NCI-H446 (cell line): ENCODE data around the gene CRADD.
"Not testable (repeated sequence)": the region's sequence is repeated elsewhere in the genome, so short reads cannot be mapped to it uniquely, and the experiment has no call there.

Experiments
- DNase-seq, 2 experiments: peaks; one replicate each; lab custom pipeline; 2025; lab: John Stamatoyannopoulos, UW

The CRADD gene

DNA sequence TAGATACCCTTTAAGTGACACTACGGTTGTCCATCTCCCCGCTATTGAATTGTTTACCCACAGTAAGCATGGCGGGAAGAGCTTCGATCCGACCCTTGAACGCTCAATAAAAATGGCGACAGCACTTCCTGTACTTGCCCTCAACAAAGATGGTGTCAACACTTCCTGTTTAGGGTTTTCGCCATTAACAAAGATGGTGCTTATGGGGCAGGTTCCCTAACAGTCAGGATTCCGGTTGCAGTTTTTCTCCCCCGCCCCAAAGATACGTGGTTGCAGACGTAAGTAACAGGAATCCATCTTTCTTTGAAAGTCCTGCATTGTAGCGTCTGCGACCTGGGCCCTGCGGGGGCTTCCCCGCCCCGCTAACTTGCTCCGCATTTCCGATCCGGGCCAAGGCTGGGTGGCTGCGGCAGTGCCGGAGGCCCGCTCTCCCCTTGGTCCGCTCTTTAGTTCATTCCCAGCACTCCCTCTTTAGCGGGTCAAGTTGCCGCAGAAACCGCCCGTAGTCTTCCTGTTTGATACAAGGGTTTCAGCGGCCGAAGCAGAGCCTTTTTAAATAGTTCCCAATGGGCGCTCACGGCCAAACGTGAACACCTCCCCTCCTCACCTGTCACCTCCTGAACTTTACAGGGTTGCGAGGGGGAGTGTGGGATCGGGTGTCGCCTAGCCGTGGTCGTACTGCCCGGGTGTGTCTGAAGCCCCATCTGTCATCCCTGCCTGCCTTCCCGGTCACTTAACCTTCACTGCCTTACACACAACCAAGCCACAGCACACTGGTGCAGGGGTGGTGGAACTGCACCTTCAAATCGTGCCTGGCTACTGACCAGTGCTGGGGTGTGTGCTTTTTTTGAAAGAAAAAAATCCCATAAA, at the start of gene CRADD:
Gene CRADD, plus strand, starts transcription at position 181 of the 870 bp plus-strand sequence.
- DNase-seq: peak; percentile 93 to 99

GRCh38 chr12:93632383-93632782, 44.8 kb upstream of the CRADD start:
- DNase-seq: no peak

GRCh38 chr12:93634416-93634815, 42.8 kb upstream of the CRADD start:
- DNase-seq: no peak

DNA sequence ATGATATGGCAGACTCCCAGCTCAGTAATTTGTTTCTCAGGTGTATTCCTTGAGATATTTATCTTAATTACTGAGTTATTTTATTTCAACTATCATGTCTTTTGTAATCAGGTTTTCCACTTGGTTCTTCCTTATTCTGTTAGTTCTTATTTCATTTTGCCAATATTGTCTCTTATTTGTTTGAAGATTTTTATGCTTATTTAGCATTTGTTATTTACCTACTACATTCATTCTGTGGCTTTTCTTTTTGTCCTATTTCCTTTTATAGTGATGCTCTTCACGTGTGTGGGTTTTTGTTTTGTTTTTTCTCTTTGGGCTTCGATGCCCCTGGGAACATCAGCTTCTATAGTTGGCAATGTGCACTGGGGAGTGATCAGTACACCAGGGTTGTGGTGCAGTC, 40.5 kb upstream of the CRADD start:
- DNase-seq: no peak

DNA sequence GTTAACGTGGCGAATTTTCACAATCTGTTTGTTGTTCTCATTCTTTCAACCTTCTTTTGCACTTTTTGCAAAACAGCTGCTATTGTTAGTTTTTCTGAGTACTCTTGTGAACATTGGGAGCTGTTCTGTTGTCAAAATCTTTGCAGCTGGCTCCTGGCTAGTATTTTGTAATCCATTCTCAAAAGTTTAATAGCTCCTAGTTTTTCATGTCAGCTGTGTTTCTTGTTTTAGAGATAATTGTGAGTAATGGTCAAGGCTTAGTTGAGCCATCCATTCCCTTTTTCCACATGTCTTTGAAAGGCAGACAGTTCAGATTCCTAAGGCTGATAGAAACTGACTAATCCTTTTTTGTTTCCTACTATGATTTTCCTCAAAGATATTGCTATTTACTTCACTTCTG, 39.1 kb upstream of the CRADD start:
- peak in 1 of 2 experiments; percentile 2 for DNase-seq

- DNase-seq: no peak
These were observed 38.2 kb upstream of the CRADD start for GRCh38 chr12:93638954-93639353.

DNA sequence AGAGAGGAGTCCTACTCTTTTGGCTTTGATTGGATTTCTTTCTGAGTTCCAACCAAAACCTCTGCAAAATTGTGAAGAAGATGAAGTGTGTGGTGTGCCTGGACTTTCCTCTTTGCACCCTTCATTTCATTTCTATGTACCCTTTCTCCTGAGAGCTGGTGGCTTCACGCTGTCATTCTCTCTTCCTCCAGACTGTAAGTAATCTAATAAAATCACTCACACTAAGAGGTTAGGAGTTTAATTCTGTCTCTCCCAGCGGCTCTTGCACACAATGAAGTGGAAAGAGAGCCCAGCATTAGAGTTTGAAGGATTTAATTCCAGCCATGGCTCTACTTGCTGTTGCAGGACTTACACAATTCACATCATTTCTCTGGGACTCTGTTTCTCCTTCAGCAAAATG, 37.8 kb upstream of the CRADD start:
- DNase-seq: no peak

DNA sequence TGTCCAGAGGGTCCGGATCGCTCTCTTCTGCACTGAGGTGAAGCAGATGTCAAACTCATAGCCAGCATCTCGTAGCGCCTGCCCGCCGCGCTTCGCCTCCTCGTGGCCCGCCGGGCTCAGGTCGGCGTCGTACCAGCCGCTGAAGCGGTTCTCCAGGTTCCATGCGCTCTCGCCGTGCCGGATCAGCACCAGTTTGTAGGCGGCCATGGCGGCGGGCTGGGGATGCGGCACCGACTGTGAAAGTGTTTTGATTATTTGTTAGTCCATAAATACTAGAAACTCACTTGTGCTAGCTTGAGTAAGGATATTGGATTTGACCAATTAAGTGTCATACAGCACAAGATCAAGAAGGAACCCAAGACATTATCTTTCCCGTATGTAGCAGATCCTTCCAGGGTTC, 35.8 kb upstream of the CRADD start:
- DNase-seq: not testable (repeated sequence)

DNA sequence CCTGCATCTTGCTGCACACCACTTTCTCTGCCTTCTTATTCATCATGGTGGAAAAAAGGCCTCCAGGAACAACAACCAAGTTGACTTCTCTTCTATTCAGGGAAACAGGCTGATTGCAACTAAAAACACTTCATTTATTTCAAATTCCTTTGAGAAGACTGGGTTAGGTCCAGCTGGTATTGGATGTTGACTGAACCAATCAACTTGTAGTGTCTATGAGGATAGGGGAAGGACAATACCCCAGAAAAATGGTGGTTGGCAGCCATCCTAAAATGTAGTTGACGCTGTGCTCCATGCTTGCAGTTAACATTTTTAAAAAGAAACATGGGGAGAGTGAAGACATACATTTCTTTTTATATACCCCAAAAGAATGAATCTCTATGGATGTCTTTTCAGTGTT, 34.4 kb upstream of the CRADD start:
- DNase-seq: no peak

DNA sequence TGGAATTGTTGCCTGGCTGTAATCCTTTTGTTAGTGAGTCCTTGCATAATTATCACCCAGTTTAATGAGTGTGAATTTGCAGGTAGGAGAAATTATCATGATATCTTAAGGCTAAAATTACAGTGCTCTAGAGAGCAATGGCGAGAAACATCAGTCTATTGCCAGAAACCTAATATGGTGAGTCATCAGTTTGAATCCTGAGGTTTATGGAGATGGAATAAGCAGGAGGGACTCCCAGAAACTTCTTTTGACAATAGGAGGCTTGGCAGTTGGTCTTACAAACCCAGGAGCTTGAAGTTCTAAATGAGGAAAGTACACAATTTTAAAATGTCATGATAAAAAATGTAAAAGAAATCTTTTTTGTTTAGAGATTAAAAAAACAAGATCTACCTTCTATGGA, 31.5 kb upstream of the CRADD start:
- no peak for DNase-seq

DNA sequence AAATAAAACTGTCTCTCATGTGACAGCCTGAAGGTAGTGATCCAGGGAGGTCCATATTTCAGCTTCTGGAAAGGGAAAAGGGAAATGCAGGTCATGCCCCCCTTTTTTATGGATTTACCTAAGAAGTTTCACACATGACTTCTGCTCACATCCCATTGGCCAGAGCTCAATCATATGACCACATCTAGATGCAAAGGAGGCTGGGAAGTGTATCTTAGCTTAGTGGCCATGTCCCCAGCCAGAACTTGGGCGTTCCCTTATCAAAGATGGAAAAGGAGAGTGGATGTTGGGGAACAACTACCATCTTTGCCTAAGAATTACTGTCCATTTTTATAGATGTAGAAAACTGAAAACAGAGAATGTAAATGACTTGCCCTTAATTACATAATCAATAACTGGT, 26.5 kb upstream of the CRADD start:
- no peak for DNase-seq

DNA sequence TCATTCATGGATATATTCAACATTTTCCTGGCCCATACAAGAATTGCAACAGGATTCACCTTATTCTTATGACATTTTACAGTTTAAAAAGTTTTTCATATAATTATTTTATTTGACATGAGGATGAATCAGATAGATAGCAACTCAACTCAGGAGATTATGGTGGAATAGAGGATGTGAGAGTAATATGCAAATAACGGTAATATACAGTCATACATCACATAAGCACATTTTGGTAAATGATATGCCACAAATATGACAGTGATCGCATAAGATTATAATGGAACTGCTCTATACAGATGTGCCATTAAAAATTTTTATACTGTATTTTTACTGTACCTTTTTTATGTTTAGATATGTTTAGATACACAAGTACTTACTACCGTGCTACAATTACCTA, 24.1 kb upstream of the CRADD start:
- no peak for DNase-seq

DNA sequence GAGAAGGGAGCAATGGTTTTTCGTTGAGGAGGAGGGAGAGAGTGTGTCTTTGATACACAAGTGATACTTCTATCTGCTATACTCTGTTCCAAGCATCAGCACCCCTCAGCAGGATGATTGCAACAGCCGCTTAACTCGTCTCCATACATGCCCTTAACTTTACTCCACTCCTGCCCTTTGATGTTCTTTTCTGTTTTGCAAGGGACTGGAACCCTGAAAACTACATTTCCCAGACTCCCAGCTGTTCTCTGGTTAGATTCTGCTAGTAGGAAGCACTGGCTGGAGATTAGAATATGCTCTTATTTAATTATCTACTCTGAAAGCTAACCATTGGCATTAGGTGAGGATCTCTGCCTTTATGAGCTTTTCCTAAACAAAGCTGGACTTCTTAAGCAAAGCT, 23.5 kb upstream of the CRADD start:
- no peak for DNase-seq

- no peak for DNase-seq
These were observed 22.8 kb upstream of the CRADD start for GRCh38 chr12:93654421-93654820.

DNA sequence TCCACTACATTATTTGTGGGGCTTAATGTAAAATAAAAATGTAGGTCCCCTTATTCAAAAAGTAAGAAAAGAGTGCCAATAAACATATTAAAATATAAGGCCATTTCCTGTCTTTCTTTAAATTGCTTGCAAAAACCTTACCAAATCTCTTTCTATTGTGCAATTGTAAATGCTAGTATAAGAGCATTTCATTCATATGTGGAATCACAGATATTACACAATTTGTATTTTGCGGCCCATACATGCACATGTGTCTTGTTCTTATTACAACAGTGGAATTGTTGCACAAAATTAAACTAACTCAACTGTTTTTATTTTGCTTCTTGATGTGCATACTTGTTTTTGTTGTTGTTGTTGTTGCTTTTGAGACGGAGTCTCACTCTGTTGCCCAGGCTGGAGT, 20.1 kb upstream of the CRADD start:
- no peak for DNase-seq

- no peak for DNase-seq
These were observed 16.2 kb upstream of the CRADD start for GRCh38 chr12:93661021-93661420.

DNA sequence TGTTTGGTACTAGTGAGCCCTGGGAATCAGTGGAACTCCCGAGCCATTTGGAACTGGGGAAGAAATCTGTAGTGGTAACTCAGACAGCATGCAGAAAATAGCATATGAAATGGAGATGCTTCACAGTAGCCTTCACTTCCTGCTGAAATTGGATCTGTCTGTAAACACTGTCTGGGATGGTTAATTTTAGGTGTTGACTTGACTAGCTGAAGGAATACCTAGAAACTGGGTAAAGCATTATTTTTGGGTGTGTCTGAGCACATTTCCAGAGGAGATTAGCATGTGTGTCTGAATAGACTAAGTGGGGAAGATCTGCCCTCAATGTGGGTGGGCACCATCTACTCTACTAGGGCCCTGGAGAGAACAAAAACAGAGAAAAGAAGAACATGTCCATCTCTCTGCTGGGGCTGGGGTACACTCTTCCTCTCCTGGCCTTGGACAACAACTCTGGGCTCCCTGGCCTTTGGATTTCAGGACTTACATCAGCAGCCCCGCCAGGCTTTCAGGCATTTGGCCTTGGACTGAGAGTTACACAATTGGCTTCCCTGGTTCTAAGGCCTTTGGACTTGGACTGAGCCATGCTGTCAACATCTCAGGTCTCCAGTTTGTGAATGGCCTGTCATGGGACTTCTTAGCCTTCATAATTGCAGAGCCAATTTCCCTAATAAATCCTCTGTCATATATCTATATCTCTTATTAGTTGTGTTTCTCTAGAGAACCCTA, 14.0 kb upstream of the CRADD start:
- no peak for DNase-seq

GRCh38 chr12:93663729-93664084, 13.5 kb upstream of the CRADD start:
- no peak for DNase-seq

DNA sequence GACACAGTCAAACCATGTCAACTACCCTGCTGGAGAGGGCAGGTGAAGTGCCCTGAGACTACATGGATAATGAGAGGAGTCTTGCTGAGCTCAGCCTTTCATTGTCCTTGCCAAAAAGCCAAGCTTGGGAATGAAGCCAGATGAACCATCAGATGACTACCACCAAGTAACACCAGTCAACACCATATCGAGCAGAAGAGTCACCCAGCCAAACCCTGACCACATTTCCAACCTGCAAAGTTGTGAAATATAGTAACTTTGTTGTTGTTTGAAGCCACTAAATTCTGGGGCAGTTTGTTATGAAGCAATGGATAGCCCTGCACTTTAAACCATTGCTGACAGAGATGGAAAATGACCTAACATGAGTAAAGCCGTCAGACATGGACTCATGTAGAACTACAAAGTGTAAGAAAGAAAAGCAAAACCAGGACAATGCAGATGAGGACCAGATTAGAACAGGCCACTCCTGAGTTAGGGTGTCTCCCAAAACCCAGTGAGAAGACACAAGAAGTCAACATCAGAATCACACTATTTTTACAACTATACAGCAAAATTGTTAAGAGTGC, 12.5 kb upstream of the CRADD start:
- no peak for DNase-seq

GRCh38 chr12:93667672-93668071, 9.5 kb upstream of the CRADD start:
- no peak for DNase-seq

DNA sequence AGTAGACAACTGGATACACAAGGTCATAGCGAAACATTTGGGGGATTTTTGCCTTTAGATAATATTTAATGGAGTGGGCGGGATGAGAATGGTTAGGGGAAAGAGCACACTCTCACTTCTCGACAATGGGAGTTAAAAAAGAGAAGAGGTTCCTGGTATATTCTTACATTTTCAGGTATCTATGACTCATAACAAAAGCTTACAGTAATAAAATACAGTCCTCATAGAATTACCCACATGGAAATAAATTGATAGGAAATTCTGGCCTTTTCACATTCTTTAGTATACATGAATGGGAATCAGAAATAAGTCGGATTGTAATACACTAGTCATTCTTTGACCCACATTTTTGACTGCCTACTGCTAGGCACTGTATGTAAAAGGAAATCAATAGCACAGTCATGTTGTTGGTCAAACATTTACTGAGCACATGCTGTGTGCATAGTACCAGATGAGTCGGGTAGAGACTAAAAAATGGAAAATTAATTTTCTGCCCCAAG, 8.2 kb upstream of the CRADD start:
- DNase-seq: no peak

GRCh38 chr12:93669452-93669851, 7.7 kb upstream of the CRADD start:
- DNase-seq: no peak

DNA sequence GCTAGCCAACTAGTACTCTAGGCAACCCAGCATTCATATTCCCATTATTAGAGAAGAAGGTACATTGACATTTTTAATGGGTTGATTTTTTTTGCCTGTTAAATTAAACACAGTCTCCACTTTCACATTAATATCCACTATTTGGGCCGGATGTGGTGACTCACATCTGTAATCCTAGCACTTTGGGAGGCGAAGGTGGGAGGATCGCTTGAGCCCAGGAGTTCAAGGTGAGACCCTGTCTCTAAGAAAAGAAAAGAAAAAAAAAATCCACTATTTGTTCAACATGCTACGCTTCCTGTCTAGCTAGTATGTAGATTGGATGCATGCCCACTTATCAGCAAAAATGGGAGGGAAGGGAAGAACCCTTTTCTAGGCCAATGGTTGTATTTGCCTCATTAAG, 7.1 kb upstream of the CRADD start:
- DNase-seq: no peak
